Fibroblast of the conjunctiva (primary cell): Measurements from ENCODE around the gene CNGB1.
"Not testable (repeated sequence)": the region's sequence is repeated elsewhere in the genome, so short reads cannot be mapped to it uniquely, and the experiment has no call there.

Experiments
- DNase-seq: peaks from one replicate; pipeline ENCODE4 v3.0.0-alpha.2; 2010; ENCODE audit warnings: low read depth

The CNGB1 gene

GRCh38 chr16:57884655-57885133 lies 86.2 kb downstream of the CNGB1 start:
- DNase-seq: no peak

DNA sequence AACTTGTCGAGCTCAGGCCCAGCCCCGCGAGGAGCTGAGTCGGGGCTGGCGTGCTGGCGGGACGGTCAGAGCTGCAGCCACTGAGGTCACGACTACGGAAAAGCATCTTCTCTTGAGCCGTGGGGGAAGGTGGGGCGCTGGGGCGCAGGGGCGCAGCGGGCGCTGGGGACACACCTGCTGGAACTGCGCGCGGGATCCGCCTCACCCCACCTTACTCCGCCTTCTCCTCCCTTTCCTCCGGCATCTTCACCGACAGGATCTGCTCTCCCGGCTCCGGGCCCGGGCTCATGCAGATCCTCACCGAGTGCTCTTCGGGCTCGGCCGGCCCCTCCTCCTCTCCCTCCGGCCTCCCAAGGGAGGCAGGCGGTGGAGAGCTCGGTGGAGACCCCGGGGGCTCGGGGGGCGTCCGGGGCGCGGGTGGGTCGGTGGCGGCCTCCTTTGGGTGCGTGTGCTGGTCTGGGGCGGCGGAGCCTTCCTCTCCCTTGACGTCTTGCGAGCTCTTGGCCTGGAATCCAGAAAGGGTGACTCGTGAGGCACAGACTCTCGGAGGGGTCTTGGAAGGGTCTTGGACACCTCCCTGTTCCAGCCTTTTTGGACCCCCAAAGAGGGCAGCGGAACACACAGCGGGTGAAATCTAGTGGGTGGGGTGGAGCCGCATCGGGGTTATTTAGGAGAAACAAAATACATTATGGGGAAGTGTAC lies 86.8 kb downstream of the CNGB1 start:
- DNase-seq: no peak

DNA sequence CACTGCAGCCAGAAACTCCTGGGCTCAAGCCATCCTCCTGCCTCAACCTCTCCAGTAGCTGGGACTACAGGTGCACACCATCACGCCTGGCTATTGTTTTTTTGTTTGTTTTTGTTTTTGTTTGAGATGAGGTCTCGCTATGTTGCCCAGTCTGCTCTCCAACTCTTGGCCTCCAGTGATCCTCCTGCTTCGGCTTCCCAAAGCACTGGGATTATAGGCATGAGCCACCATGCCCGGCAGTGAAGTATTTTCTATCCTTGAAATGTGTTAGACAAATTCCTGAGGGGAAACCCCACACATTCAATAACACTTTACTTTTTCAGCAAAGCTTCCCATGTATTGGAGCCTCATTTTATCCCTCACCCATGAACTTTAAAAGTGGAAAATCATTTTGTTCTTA lies 87.4 kb downstream of the CNGB1 start:
- no peak for DNase-seq

GRCh38 chr16:57882792-57883191 lies 88.1 kb downstream of the CNGB1 start:
- DNase-seq: no peak

- no peak for DNase-seq
Measured at GRCh38 chr16:57882206-57882605, 88.7 kb downstream of the CNGB1 start.

GRCh38 chr16:57878586-57878985 lies 92.3 kb downstream of the CNGB1 start:
- DNase-seq: no peak

DNA sequence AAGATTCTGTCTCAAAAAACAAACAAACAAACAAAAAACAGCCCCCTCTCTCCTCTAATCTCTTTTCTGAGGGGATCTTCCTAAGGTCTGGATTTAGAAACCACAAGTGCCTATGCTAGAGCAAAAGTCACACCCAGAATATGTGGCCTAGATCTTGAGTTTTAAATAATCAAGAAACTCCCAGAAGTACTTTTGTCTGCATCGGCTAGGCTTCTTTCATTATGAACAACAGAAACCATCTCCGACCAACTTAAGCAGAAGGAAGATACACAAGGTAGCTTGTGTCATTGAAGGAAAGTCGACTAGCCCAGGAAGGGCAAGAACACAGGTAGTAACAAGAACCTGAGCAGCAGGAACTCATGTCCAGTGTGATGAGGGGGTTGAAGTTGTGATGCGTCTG lies 94.7 kb downstream of the CNGB1 start:
- no peak for DNase-seq

DNA sequence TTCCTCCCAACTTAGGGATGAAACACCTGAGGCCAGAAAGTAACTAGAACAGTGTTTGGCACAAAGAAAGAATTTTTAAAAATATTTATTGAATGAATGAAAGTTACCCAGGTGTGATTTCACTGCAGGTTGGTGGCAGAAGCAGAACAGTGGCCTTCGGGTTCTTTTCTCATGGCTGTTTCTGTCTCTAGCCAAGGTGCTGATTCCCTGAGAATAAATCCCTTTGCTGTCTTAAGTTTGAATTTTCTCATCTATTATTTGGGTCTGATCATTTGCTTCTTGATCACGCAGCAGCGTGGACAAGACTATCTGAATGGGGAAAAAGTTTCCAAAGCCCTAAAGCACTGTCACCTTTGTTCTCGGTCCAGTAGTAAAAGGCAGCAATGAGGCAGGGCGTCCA lies 95.6 kb downstream of the CNGB1 start:
- DNase-seq: no peak

GRCh38 chr16:57873218-57873617 lies 97.7 kb downstream of the CNGB1 start:
- DNase-seq: no peak

DNA sequence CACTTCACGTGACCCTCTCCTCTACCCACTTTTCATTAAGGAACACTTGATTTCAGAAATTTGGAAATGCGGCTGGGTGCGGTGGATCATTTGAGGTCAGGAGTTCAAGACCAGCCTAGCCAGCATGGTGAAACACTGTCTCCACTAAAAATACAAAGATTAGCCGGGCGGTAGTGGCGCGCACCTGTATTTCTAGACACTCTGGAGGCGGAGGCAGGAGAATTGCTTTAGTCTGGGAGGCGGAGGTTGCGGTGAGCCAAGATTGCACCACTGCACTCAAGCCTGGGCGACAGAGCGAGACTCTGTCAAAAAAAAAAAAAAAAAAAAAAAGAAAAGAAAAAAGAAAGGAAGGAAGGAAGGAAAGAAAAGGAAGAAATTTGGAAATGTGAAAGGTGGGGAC lies 98.2 kb downstream of the CNGB1 start:
- not testable (repeated sequence) for DNase-seq

DNA sequence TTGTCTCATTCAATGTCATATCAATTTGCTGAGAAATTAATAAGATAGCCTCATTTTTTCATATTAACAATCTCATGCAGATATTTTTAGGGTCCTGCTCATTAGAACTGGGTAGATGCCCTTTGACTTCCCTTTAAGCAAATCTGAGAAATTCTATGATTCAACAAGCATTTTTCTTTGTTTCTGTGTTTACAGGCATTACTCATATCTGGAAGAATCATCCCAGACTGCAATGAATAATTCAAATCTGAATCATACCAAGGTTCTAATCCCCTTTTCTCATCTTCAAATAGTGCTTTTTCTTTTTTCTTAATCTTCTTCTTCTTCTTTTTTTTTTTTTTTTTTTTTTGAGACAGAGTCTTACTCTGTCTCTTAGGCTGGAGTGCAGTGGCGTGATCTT lies 99.5 kb downstream of the CNGB1 start:
- no peak for DNase-seq

- no peak for DNase-seq
Measured at GRCh38 chr16:57870753-57871454, 100.0 kb downstream of the CNGB1 start.

GRCh38 chr16:57868913-57869520 lies 101.9 kb downstream of the CNGB1 start:
- no peak for DNase-seq

DNA sequence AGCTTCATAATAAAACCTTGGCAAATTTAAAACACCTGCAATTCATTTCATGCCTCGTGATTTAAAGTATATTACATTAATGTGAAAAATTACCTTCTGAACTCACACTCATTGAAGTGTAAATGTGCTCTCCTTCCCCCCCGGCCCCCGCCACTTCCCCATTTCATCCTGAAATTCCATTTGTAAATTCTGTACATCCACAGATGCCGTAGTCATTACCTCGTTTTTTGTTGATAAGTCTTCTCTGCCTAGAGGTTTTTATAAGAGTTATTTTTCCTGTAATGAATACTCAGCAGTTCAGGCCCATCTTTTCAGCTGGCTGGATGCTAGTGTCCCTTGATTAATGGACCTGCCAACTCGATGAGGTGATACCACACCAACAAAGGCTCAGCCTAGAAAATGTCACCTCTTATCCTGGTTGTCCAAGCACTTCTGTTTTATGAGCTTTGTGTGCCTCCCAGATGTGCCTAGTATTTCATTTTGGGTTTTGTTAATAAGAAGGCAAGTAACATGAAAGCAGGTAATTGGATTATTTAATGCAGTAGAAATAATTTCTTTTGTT lies 103.8 kb downstream of the CNGB1 start:
- DNase-seq: no peak

GRCh38 chr16:57866529-57866918 lies 104.4 kb downstream of the CNGB1 start:
- no peak for DNase-seq

DNA sequence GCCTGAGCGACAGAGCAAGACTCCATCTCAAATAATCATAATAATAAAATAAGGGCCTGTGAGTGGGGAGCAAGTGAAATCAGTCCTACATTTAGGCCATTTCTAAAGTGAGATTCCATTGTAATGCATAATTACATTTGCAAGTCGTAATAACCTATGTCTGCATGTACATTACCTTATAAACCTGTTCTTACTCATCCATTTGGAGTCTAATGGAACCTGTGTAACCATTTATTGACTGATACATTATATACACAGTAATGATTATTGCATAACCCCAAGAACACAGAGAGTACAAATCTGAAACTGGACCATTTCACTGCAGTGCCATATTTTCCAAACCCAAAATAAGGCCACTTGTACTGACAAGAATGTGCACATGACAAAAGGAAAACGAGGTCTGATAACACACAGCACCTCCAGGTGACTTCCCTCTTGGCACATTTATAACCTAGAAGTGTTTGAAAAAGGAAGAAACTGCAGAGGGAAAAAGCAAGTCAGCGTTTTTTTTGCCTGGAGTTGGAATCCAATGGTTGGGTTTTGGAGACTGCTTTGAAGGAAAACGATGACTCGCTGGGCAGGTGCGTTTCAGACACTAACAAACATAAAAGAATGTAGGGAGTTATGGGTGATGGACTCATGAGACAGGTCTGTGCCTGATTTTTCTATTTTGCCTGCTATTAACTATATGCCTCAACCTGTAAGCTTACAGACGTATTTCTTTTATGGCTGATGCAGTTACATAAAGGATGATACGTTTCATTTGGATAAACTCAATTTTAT lies 105.0 kb downstream of the CNGB1 start:
- no peak for DNase-seq

DNA sequence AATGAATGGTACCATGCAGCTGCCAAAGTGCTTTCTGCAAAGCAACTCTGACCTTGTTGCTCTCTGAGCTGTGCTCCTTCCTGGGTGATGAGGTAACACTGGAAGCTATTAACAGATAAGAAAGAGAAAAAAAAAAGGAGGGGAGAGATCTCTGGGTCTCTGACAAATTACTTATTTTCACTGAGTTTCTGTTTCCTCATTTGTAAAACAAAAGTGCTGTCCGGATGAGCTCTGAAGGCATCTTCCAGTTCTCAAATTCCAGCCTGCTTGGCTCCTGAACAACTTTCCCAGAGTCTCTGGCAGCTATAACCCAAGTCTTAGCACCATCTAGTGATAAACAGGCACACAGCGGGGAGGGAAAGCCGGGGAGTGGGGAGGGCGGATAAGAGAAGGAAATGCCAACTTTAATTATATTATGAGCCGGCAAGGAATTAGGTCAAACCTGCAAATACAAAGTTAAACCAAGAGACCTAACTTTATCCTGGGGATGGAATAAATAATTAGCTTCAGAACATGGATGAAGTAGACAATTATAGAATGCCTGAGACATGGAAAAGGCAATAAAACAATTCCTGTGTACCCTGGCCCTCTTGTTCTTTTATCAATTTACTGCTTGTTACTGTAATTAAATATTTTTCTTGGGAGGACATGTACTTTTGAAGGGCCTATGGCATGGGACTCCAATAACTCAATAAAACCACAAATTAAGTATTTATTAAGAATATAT lies 107.3 kb downstream of the CNGB1 start:
- peak; percentile 67 for DNase-seq

GRCh38 chr16:57862698-57863433 lies 108.1 kb downstream of the CNGB1 start:
- no peak for DNase-seq

DNA sequence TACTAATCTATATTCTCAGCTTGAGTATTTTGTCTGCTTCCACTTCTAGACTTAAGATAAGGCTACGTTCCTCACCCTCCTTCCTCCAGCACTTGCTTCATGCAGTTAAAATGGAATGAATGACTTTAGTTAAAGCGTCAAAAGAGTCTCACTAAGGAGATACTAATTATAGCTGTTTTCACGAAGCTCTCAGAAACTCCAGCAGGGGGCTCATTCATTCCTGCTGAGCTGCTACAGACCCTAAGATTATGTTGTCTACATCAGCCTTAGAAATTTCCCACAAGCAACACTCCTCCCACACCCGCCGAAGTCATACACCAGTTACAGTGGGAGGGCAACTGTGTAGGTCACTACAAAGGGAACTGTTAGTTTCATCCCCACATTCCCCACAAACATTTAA lies 111.6 kb downstream of the CNGB1 start:
- DNase-seq: no peak

GRCh38 chr16:57858635-57859034 lies 112.3 kb downstream of the CNGB1 start:
- DNase-seq: no peak

DNA sequence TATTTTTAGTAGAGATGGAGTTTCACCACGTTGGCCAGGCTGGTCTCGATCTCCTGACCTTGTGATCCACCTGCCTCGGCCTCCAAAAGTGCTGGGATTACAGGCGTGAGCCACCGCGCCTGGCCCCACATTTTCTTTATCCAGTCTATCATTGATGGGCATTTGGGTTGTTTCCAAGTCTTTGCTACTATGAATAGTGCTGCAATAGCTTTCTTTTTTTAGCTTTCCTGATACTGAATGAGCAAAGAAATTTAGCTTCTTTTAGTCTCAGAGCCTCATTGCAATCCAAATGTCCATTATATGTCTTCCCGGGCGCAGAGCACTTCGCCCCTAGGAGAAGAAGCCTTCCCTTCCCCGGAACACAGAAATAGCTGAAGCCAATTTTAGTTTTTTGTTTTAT lies 112.9 kb downstream of the CNGB1 start:
- not testable (repeated sequence) for DNase-seq
